Measurements from ENCODE around the gene RAB28. TPM values are rescaled to one million over a fixed set of nuclear protein-coding genes. Genes with fewer than 3 reads are reported as not detected.

The RAB28 gene
- total and polyA plus RNA-seq, 7 donors, result 5.1 to 9.0 (median 6.3) TPM

DNA sequence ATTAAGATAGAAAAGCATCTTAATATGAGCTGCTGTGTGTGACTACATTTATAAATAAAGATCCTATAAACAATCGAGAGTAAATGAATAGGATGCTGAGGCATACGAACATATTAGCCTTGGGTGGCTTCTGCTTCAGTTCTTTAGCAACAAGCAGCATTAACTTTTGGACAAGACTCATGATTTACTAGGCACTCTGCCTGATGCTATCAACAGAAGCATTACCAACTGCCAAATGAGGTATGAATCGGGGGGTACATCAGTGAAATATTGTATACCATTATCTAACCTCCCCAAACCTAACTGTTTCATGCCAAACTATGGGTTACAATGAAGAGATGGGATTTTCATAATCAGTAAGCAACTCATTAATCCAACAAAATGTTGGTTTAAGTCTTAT, 113.1 kb downstream of the RAB28 start:
- 73 to 81% (median 74%) methylated on average over 3 of the region's 3 CpGs for WGBS, 3 donors
- no peak for ATAC-seq

DNA sequence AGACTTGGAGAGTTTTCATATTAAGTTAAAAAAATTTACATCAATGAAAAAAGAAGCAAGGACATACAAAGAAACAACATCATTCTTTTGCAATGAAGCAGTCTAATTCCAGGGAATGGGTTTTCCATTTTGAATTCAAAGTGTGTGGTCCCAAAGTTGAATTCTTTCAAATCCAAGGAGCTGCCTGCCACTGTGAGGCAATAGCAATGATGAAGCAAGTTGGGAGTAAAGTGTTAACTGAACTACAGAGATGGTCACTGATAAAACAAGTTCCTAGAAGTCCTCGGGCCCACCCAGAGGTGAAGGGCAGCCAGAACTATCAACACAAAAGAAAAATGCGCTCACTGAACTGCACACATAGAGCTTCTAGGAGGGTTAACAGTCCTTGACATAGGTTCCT, 115.9 kb downstream of the RAB28 start:
- H3K27ac ChIP-seq, result no peak overlapping the region
- ATAC-seq, result no peak
- no peaks in the 10 kb centered on the region for H3K4me1 ChIP-seq
- no peaks in the 10 kb centered on the region for H3K9me3 ChIP-seq
- H3K36me3 ChIP-seq (ENCODE audit: insufficient read depth in 1 of 2, low read depth in 1 of 2), result peaks cover 0 to 11% of the 10 kb centered on the region in 2 donors
- no peak for DNase-seq
- no peak overlapping the region for H3K4me3 ChIP-seq
- H3K27me3 ChIP-seq (ENCODE audit: insufficient read depth in 3 of 3, low read length in 2 of 3), result no peaks in the 10 kb centered on the region
- TF ChIP-seq, protein P1, sequence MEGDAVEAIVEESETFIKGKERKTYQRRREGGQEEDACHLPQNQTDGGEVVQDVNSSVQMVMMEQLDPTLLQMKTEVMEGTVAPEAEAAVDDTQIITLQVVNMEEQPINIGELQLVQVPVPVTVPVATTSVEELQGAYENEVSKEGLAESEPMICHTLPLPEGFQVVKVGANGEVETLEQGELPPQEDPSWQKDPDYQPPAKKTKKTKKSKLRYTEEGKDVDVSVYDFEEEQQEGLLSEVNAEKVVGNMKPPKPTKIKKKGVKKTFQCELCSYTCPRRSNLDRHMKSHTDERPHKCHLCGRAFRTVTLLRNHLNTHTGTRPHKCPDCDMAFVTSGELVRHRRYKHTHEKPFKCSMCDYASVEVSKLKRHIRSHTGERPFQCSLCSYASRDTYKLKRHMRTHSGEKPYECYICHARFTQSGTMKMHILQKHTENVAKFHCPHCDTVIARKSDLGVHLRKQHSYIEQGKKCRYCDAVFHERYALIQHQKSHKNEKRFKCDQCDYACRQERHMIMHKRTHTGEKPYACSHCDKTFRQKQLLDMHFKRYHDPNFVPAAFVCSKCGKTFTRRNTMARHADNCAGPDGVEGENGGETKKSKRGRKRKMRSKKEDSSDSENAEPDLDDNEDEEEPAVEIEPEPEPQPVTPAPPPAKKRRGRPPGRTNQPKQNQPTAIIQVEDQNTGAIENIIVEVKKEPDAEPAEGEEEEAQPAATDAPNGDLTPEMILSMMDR (IDR thresholded peaks at IDR 0.05), result no peak
- intact Hi-C loops (cut with DNase I), result no loop called here
- 76 to 82% (median 79%) methylated on average over 2 of the region's 2 CpGs for WGBS, 3 donors

More for the DNA sequence above, 113.1 kb downstream of the RAB28 start:
- intact Hi-C loops (cut with DNase I), result no loop called here
- TF ChIP-seq, protein P1 (IDR thresholded peaks at IDR 0.05), result no peak
- Histone ChIP-seq H3K4me3 (no peak overlapping the region), H3K9me3 (no peaks in the 10 kb centered on the region), H3K4me1 (no peaks in the 10 kb centered on the region), H3K27ac (no peak overlapping the region), H3K27me3 (ENCODE audit: insufficient read depth in 3 of 3, low read length in 2 of 3) (no peaks in the 10 kb centered on the region), H3K36me3 (ENCODE audit: insufficient read depth in 1 of 2, low read depth in 1 of 2) (peaks cover 0 to 11% of the 10 kb centered on the region in 2 donors)
- DNase-seq, result no peak

DNA sequence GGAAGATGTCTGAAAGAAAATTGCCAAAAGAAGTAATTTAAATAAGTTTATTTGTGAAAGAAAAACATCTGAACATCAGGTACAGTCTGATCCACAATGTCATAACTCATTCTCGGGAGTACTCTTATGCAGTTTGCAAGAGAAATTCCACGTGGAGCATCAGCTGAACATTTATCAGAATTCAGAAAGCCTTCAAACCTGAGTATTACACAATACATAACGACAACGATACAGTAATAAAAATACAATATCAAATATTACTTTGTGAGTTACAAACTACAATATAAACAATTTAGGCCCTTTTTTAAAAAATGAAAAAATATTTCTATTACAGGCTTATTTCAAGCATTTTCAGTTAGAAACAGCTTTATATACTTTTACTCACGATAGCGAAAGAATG, 116.4 kb downstream of the RAB28 start:
- intact Hi-C loops (cut with DNase I), result no loop called here
- DNase-seq (no peak), ATAC-seq (no peak)
- no peaks in the 10 kb centered on the region for H3K4me1 ChIP-seq
- no peaks in the 10 kb centered on the region for H3K27me3 ChIP-seq (ENCODE audit: insufficient read depth in 3 of 3, low read length in 2 of 3)
- TF ChIP-seq, protein P1 (IDR thresholded peaks at IDR 0.05), result no peak
- 95 to 97% (median 96%) methylated on average over 6 of the region's 6 CpGs for WGBS, 3 donors
- H3K27ac ChIP-seq, result no peak overlapping the region
- H3K9me3 ChIP-seq, result no peaks in the 10 kb centered on the region
- peaks cover 0 to 11% of the 10 kb centered on the region in 2 donors for H3K36me3 ChIP-seq (ENCODE audit: insufficient read depth in 1 of 2, low read depth in 1 of 2)
- no peak overlapping the region for H3K4me3 ChIP-seq

DNA sequence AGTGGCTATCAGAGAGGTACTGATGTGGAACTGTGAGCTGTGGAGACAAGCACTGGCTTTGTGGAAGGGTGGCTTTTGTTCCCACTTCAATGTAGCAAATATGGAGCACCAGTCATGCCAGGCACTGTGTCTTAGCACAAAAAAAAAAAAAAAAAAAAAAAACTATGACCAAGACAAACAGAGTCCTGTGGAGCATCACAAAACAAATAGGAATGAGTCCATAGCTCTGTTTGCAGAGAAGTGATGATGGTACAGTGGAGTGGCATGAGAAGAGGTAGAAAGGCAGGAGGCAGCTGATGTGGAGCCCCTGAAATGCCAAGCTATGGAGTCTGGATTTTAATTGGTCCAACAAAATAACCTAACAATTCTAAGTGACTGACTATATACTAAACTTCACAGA, 116.9 kb downstream of the RAB28 start:
- no peak for ATAC-seq
- Histone ChIP-seq H3K4me3 (no peak overlapping the region), H3K4me1 (no peaks in the 10 kb centered on the region), H3K9me3 (no peaks in the 10 kb centered on the region), H3K27ac (no peak overlapping the region), H3K27me3 (ENCODE audit: insufficient read depth in 3 of 3, low read length in 2 of 3) (no peaks in the 10 kb centered on the region), H3K36me3 (ENCODE audit: insufficient read depth in 1 of 2, low read depth in 1 of 2) (peaks cover 0 to 11% of the 10 kb centered on the region in 2 donors)
- TF ChIP-seq, protein P1 (IDR thresholded peaks at IDR 0.05), result no peak
- DNase-seq, result no peak
- intact Hi-C loops (cut with DNase I), result no loop called here

DNA sequence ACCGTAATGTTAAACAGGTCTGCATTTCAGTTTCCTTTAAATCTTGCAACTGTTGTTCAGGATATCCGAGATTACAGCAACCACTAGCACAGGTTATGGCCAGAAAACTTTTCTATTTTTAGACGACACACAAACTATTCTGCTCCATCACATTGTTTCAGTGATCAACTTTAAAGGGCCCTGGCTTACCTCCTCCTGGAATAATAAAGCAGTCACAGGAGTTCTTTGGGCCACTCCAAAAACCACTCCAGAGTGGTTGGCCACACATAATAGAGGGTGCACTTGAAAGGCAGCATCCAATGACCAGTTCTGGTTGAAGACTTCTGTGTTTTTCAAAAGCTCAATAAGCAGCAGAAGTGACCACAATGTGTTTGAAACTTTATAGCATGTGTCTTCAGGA, 118.9 kb downstream of the RAB28 start:
- TF ChIP-seq, protein P1 (IDR thresholded peaks at IDR 0.05), result no peak
- no peak for ATAC-seq
- no peak for DNase-seq
- Histone ChIP-seq H3K36me3 (ENCODE audit: insufficient read depth in 1 of 2, low read depth in 1 of 2) (peaks cover 0 to 11% of the 10 kb centered on the region in 2 donors), H3K27ac (no peak overlapping the region), H3K9me3 (no peaks in the 10 kb centered on the region), H3K27me3 (ENCODE audit: insufficient read depth in 3 of 3, low read length in 2 of 3) (no peaks in the 10 kb centered on the region), H3K4me1 (no peaks in the 10 kb centered on the region), H3K4me3 (no peak overlapping the region)
- intact Hi-C loops (cut with DNase I), result no loop called here
- 47 to 56% (median 54%) methylated on average over 3 of the region's 3 CpGs for WGBS, 3 donors

All from psoas muscle (tissue), 8 donors.